GM12878 (cell line): Measurements from ENCODE around the gene ZSCAN20. TPM values are rescaled to one million over a fixed set of nuclear protein-coding genes. Genes with fewer than 3 reads are reported as not detected.

Experiments
- ATAC-seq: fragments of 200-7000 bp; cut with Tn5 transposase; 3 replicates; pipeline ENCODE4 v1.9.1; 2020; ENCODE audit warnings: mild to moderate bottlenecking, moderate library complexity
- BruUV-seq: library from RNA; stranded (reverse); fragments of 400-500 nt; replicated peaks from 2 replicates; lab custom pipeline; 2021; lab: Mats Ljungman, UMichigan
- CTCF ChIA-PET: fragments of 300-600 bp; sonication (Branson Sonifier 250); formaldehyde crosslinking; extraction: SDS; loops from one replicate; lab custom pipeline; 2021; ENCODE audit warnings: inconsistent platforms; lab: Yijun Ruan, JAX
- POLR2A ChIA-PET: fragments of 350-600 bp; formaldehyde crosslinking; extraction: SDS; loops from one replicate; lab custom pipeline; 2021; ENCODE audit warnings: inconsistent platforms; lab: Charles Lee
- RAD21 ChIA-PET: fragments of 300-600 bp; sonication (Branson Sonifier 250); formaldehyde crosslinking; loops from one replicate; lab custom pipeline; 2023; ENCODE audit warnings: antibody characterized with exemption; ENCODE audit not compliant: unreplicated experiment; lab: Charles Lee
- SMC1A ChIA-PET: fragments of 300-600 bp; sonication (Branson Sonifier 250); formaldehyde crosslinking; loops from one replicate; lab custom pipeline; 2023; ENCODE audit not compliant: unreplicated experiment, uncharacterized antibody; lab: Charles Lee
- DNase-seq: peaks from one replicate; pipeline ENCODE4 v3.0.0-alpha.2; 2011; ENCODE audit warnings: low read depth, low spot score
- FAIRE-seq: peaks from 3 replicates; lab custom pipeline; 2011; peaks lifted over from hg19 to GRCh38; lab: Jason Lieb, UNC
- H2AFZ ChIP-seq: 2 replicates; pipeline ENCODE4 v1.6.0; 2011; ENCODE audit warnings: low read depth, low read length, control low read depth; ENCODE audit not compliant: control insufficient read depth
- H3K27ac ChIP-seq: 2 replicates; pipeline ENCODE4 v1.5.1; 2011; ENCODE audit warnings: control low read depth; ENCODE audit not compliant: control insufficient read depth, insufficient read depth
- H3K27me3 ChIP-seq, 2 experiments: replicated peaks in 1 of 2; 2 replicates each; pipeline versions ENCODE4 v1.6.0 to v1.6.1; 2011; ENCODE audit warnings: low read length in 1 of 2; ENCODE audit not compliant: control insufficient read depth in 2 of 2, insufficient read depth in 2 of 2
- H3K36me3 ChIP-seq, 2 experiments: 2 replicates each; pipeline ENCODE4 v1.5.1; 2011; ENCODE audit warnings: low read length in 1 of 2; ENCODE audit not compliant: control insufficient read depth in 2 of 2, insufficient read depth in 2 of 2
- H3K4me1 ChIP-seq: 2 replicates; pipeline ENCODE4 v1.6.1; 2011; ENCODE audit warnings: mild to moderate bottlenecking, low read length, moderate library complexity, mixed read lengths; ENCODE audit not compliant: control insufficient read depth, insufficient read depth
- H3K4me2 ChIP-seq: 2 replicates; pipeline ENCODE4 v1.6.0; 2011; ENCODE audit warnings: control low read depth; ENCODE audit not compliant: control insufficient read depth, insufficient read depth
- H3K4me3 ChIP-seq: fragments of 200-600 bp; sonication (generic); 2 replicates; pipeline ENCODE4 v1.5.1; 2016
- H3K79me2 ChIP-seq: 2 replicates; pipeline ENCODE4 v1.6.0; 2011; ENCODE audit warnings: low read length; ENCODE audit not compliant: control insufficient read depth, insufficient read depth
- H3K9ac ChIP-seq: 2 replicates; pipeline ENCODE4 v1.8.0; 2011; ENCODE audit warnings: low read length, control low read depth, mixed read lengths; ENCODE audit not compliant: control insufficient read depth, insufficient read depth
- H3K9me3 ChIP-seq: replicated peaks from 3 replicates; pipeline ENCODE4 v1.5.1; 2011; ENCODE audit warnings: mild to moderate bottlenecking, low read length; ENCODE audit not compliant: control insufficient read depth, insufficient read depth
- H4K20me1 ChIP-seq: 2 replicates; pipeline ENCODE4 v1.6.0; 2011; ENCODE audit not compliant: control insufficient read depth, insufficient read depth
- ELK1 ChIP-seq: IDR thresholded peaks from 2 replicates; pipeline ENCODE4 v1.6.1; 2012; ENCODE audit warnings: low read depth, low read length, improper control_type of control experiment
- MEF2A ChIP-seq: IDR thresholded peaks from 2 replicates; pipeline ENCODE4 v1.6.1; 2011; ENCODE audit warnings: low read depth, mild to moderate bottlenecking, low read length, moderate library complexity; ENCODE audit not compliant: insufficient read depth
- STAT1 ChIP-seq: fragments of 450-650 bp; conservative IDR thresholded peaks from 2 replicates; pipeline ENCODE4 v1.6.1; 2014; ENCODE audit warnings: antibody characterized with exemption, mild to moderate bottlenecking
- USF1 ChIP-seq: IDR thresholded peaks from 2 replicates; pipeline ENCODE4 v1.6.1; 2011; ENCODE audit warnings: borderline replicate concordance, low read depth, mild to moderate bottlenecking, moderate library complexity, mixed read lengths, low read length; ENCODE audit not compliant: insufficient read depth; ENCODE audit errors: extremely low read length
- ZNF217 ChIP-seq: fragments of 450-650 bp; IDR thresholded peaks from 2 replicates; pipeline ENCODE4 v1.6.1; 2017; ENCODE audit warnings: antibody characterized with exemption, mild to moderate bottlenecking
- WGBS: methylation state at CpG from one replicate; pipeline ENCODE4 v1.1.6; 2016; ENCODE audit warnings: low lambda C conversion rate; ENCODE audit not compliant: insufficient replicate concordance, insufficient coverage; ENCODE audit errors: missing lambda C conversion rate; 5-methylcytosine and 5-hydroxymethylcytosine counted together
- in situ Hi-C: fragments of 300-500 bp; cut with MboI; formaldehyde crosslinking; loops from 9 replicates; pipeline ENCODE4 v1.14.3; 2018; ENCODE audit warnings: mixed read lengths
- intact Hi-C: fragments of 100-400 bp; cut with micrococcal nuclease; formaldehyde crosslinking; loops from one replicate; pipeline ENCODE4 v1.14.2; 2022; ENCODE audit not compliant: unreplicated experiment
- polyA plus RNA-seq, 11 experiments: library from polyadenylated mRNA; depleted of rRNA in 4 of 11; unstranded in 6 of 11; stranded (reverse) in 5 of 11; fragments of >200 nt; fragmentation: Nextera tagmentation in 4 of 11; fragmentation: Illumina TruSeq in 1 of 11; extraction: Ambion mirVana in 4 of 11; extraction: Trizol in 1 of 11; gene quantifications; 1 replicate in 1 of 11; 2 replicates in 10 of 11; pipeline versions ENCODE4 v1.2.1 to v1.2.3, GENCODE V29; 2011 to 2016; ENCODE audit warnings: inconsistent platforms in 2 of 11, missing spikeins in 2 of 11, low read depth in 1 of 11
- total RNA-seq, 4 experiments: library from RNA; depleted of rRNA in 3 of 4; stranded (reverse); fragments of >200 nt in 3 of 4; fragmentation: Illumina TruSeq in 1 of 4; extraction: Trizol in 1 of 4; gene quantifications; 2 replicates each; pipeline versions ENCODE4 v1.2.1 to v1.2.3, GENCODE V29; 2013 to 2021

ZSCAN20 gene
- total and polyA plus RNA-seq, 10 of the 15 experiments (the other 5 are each of a cell fraction or from before 2014, with no cell fraction given) = 0.35 to 5.1 (median 2.4) TPM

GRCh38 chr1:33529957-33530356 lies 57.5 kb downstream of the ZSCAN20 start:
- Histone ChIP-seq H3K36me3 (no peaks in the 10 kb centered on the region), H3K27ac (no peak overlapping the region), H3K9ac (no peak overlapping the region), H3K4me1 (no peaks in the 10 kb centered on the region), H3K27me3 (peaks cover 1 to 4% of the 10 kb centered on the region in 2 experiments; a peak in 3 of 4 replicates), H4K20me1 (no peaks in the 10 kb centered on the region), H2AFZ (no peak overlapping the region), H3K4me2 (no peak overlapping the region), H3K79me2 (no peaks in the 10 kb centered on the region), H3K9me3 (no peaks in the 10 kb centered on the region), H3K4me3 (no peak overlapping the region)
- ChIA-PET POLR2A (no interaction called here), SMC1A (no interaction called here), RAD21 (no interaction called here), CTCF (no interaction called here)
- ATAC-seq = no peak
- FAIRE-seq = no peak
- TF ChIP-seq STAT1 (no peak), ELK1 (no peak)
- WGBS = 0% methylated on average over 1 of the region's 1 CpG
- BruUV-seq = no TSS peak
- no peak for DNase-seq
- in situ Hi-C loops (no loop called here), intact Hi-C loops (no loop called here)

- ChIA-PET SMC1A (no interaction called here), RAD21 (no interaction called here)
- intact Hi-C loops (no loop called here), in situ Hi-C loops (no loop called here)
- Histone ChIP-seq H3K9ac (no peak overlapping the region), H3K36me3 (no peaks in the 10 kb centered on the region), H3K79me2 (no peaks in the 10 kb centered on the region), H4K20me1 (no peaks in the 10 kb centered on the region)
- TF ChIP-seq USF1 (no peak), ZNF217 (no peak), MEF2A (no peak)
- TF ChIP-seq, all 136 proteins: peak for 0
- no peaks in the 10 kb centered on the region; the same call in 2 of the 3 replicates for H3K9me3 ChIP-seq
- no peak for DNase-seq
- peaks cover 0 to 3% of the 10 kb centered on the region in 2 experiments; a peak in 1 of 4 replicates for H3K27me3 ChIP-seq
- no TSS peak for BruUV-seq
- CTCF ChIA-PET = no interaction called here
- no peak for FAIRE-seq
- H3K4me1 ChIP-seq = no peaks in the 10 kb centered on the region
- H3K4me3 ChIP-seq = no peak overlapping the region
- no peak overlapping the region for H3K27ac ChIP-seq
- POLR2A ChIA-PET = no interaction called here
- WGBS = 18% methylated on average over 3 of the region's 3 CpGs
- no peak for ATAC-seq
- H3K4me2 ChIP-seq = no peak overlapping the region
- H2AFZ ChIP-seq = no peak overlapping the region
These were observed 59.8 kb downstream of the ZSCAN20 start for GRCh38 chr1:33532250-33532649.
